K562 (cell line): ENCODE data around the gene FRMD4A.

Experiments
- EP300 ChIP-seq: IDR thresholded peaks from 2 replicates; pipeline ENCODE4 v1.6.1; 2012; ENCODE audit warnings: low read length, improper control_type of control experiment
- EZH2 ChIP-seq: IDR thresholded peaks from 2 replicates; pipeline ENCODE4 v1.6.1; 2012; ENCODE audit warnings: low read depth, mild to moderate bottlenecking, inconsistent platforms, low read length, borderline replicate concordance
- HIVEP1 ChIP-seq: fragments of 250-450 bp; sonication (Bioruptor Pico); IDR thresholded peaks from 2 replicates; pipeline ENCODE4 v1.4.0; 2020; ENCODE audit warnings: mild to moderate bottlenecking
- HNRNPH1 ChIP-seq: fragments of 200-400 bp; formaldehyde crosslinking; optimal IDR thresholded peaks from 2 replicates; pipeline ENCODE3; 2017; ENCODE audit warnings: low read depth, mild to moderate bottlenecking, low read length, moderate library complexity
- MEF2D ChIP-seq: conservative IDR thresholded peaks from 2 replicates; pipeline ENCODE4 v1.6.1; 2016; ENCODE audit warnings: low read depth, missing genetic modification characterization, missing compliant biosample characterization
- TEAD4 ChIP-seq, 2 experiments: sonication (generic) in 1 of 2; formaldehyde crosslinking in 1 of 2; IDR thresholded peaks; 2 replicates each; pipeline versions ENCODE4 v1.6.1 to v1.8.0; 2012 to 2022; ENCODE audit warnings: borderline replicate concordance in 1 of 2, inconsistent platforms in 1 of 2, low read length in 1 of 2, mild to moderate bottlenecking in 1 of 2, missing genetic modification reagents in 1 of 2
- TOE1 ChIP-seq, 2 experiments: fragments of 450-650 bp in 1 of 2; sonication (generic) in 1 of 2; formaldehyde crosslinking in 1 of 2; IDR thresholded peaks; 2 replicates each; pipeline versions ENCODE4 v1.7.1 to v1.8.0; 2016 to 2022; ENCODE audit warnings: borderline replicate concordance in 2 of 2, mild to moderate bottlenecking in 2 of 2, antibody characterized with exemption in 1 of 2, inconsistent platforms in 1 of 2, low read depth in 1 of 2, missing genetic modification reagents in 1 of 2, moderate library complexity in 1 of 2
- ZFP91 ChIP-seq: sonication (generic); formaldehyde crosslinking; IDR thresholded peaks from 2 replicates; pipeline ENCODE4 v1.8.0; 2022; ENCODE audit warnings: mild to moderate bottlenecking, missing genetic modification reagents
- TF ChIP-seq, protein P1 (sequence below): IDR thresholded peaks from 2 replicates; pipeline ENCODE4 v1.6.1; 2011; ENCODE audit not compliant: insufficient read length; ENCODE audit errors: extremely low read depth

GRCh38 chr10:14243221-14243620 lies 87.5 kb downstream of the FRMD4A start:
- no peak for TF ChIP-seq EP300
- TF ChIP-seq EZH2: no peak
- no peak for TF ChIP-seq TEAD4 (IDR thresholded peaks at IDR 0.05; ENCODE audit: low read length)
- TF ChIP-seq TEAD4 (CRISPR knock-in tag; IDR thresholded peaks at IDR 0.05; ENCODE audit: borderline replicate concordance): no peak
- no peak for TF ChIP-seq HIVEP1
- TF ChIP-seq TOE1 (IDR thresholded peaks at IDR 0.05; ENCODE audit: borderline replicate concordance): no peak
- TF ChIP-seq TOE1 (CRISPR knock-in tag; IDR thresholded peaks at IDR 0.05; ENCODE audit: borderline replicate concordance, low read depth): no peak
- no peak for TF ChIP-seq MEF2D
- no peak for TF ChIP-seq HNRNPH1
- TF ChIP-seq ZFP91 (CRISPR knock-in tag): no peak
- TF ChIP-seq, protein P1, sequence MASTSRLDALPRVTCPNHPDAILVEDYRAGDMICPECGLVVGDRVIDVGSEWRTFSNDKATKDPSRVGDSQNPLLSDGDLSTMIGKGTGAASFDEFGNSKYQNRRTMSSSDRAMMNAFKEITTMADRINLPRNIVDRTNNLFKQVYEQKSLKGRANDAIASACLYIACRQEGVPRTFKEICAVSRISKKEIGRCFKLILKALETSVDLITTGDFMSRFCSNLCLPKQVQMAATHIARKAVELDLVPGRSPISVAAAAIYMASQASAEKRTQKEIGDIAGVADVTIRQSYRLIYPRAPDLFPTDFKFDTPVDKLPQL: no peak
